Activated T-cell treated with anti-CD3 and anti-CD28 coated beads, Interleukin-2, amount 50 U/mL, for 24 hours (primary cell): Measurements from ENCODE around the gene PDS5B.
A peak's percentile ranks its signal among the peaks of the same experiment; 100 is the strongest.

ENCODE experiments used
- DNase-seq: peaks from one replicate; pipeline ENCODE4 v3.0.0-alpha.2; 2020
- H3K27ac Mint-ChIP-seq: 2 replicates; pipeline ENCODE4 v1.8.0; 2020; ENCODE audit warnings: mild to moderate bottlenecking, mixed read lengths
- H3K27me3 Mint-ChIP-seq: 2 replicates; pipeline ENCODE4 v1.8.0; 2020; ENCODE audit warnings: mixed read lengths
- H3K36me3 Mint-ChIP-seq: 2 replicates; pipeline ENCODE4 v1.8.0; 2020; ENCODE audit warnings: low read depth, mixed read lengths
- H3K4me1 Mint-ChIP-seq: 2 replicates; pipeline ENCODE4 v1.8.0; 2020; ENCODE audit warnings: low read depth, mixed read lengths
- H3K4me3 Mint-ChIP-seq: 2 replicates; pipeline ENCODE4 v1.8.0; 2020; ENCODE audit warnings: mild to moderate bottlenecking, moderate library complexity, mixed read lengths
- H3K9me3 Mint-ChIP-seq: 2 replicates; pipeline ENCODE4 v1.8.0; 2020; ENCODE audit warnings: mixed read lengths

The PDS5B gene

DNA sequence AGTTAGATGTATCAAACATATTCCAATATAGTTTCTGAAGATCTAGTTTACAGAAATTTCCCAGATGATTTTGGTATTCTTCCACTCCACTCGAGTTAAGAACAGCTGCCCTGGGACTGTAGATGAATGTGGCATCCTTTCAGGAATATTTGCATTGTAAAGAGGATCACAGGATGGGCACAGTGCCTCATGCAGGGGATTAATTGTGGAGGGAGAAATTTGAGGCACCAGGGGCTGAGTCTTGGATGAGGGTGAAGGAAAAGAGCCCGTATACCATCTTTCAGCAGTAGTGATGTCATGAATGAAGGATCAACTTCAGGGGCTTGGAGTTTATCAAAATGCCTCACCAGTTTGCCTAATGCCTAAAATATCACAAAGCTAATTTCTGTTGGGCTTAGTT is 4.0 kb upstream of the PDS5B start:
- H3K27ac Mint-ChIP-seq, result no peak overlapping the region
- H3K4me1 Mint-ChIP-seq, result peaks cover 11% of the 10 kb centered on the region
- H3K4me3 Mint-ChIP-seq, result no peak overlapping the region
- no peak for DNase-seq
- H3K36me3 Mint-ChIP-seq, result peaks cover 2% of the 10 kb centered on the region
- peaks cover 5% of the 10 kb centered on the region for H3K27me3 Mint-ChIP-seq
- peaks cover 4% of the 10 kb centered on the region for H3K9me3 Mint-ChIP-seq

DNA sequence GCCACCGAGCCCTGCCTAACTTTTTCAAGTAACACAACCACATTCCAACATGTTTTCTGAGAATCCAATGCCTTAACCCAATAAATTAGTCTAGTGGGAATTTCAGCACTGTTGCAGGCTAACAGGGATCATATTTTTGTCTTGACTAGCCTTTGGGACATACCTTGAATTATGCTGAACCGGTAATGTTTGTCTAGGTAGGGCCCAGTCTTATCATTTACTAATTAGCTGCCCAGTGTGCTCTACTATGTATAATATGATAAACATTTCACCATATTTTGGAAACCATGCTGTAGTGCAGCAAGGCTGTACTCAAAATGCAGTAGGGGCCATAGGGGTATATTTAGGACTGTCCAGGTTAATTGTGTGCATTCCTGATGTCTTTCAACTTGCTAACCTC is 3.3 kb upstream of the PDS5B start:
- H3K4me3 Mint-ChIP-seq, result no peak overlapping the region
- DNase-seq, result no peak
- H3K27me3 Mint-ChIP-seq, result peaks cover 5% of the 10 kb centered on the region

DNA sequence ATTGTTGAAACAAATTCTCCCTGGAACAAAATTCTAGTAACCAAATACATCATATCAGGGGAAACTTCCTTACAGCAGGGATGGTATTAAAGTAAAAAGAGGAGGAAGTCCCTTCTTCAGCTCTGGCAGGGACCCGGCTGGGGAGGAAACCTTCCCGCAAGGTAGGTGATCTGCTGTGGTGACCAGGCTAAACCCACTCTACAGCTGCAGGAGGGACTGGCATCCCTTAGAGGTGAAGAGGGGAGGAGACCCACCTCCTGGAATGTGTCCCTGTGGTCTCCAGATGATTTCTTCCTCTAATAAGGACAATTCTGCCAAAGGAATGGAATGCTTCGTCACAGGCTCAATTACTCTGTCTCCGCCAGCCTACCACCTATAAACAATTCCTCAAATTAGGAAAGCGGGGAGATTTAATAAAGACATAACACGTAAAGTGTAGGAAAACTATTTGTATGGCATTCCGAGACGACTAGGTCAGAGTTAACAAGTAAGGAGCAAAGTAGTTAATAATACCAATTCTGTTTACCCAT is 637 bp upstream of the PDS5B start:
- Mint-ChIP-seq H3K4me1 (peaks cover 39% of the 10 kb centered on the region), H3K27ac (peak overlapping the region; percentile 84), H3K9me3 (no peaks in the 10 kb centered on the region)

More for the DNA sequence above, 3.3 kb upstream of the PDS5B start:
- peaks cover 7% of the 10 kb centered on the region for H3K36me3 Mint-ChIP-seq
- H3K4me1 Mint-ChIP-seq, result peaks cover 15% of the 10 kb centered on the region
- H3K27ac Mint-ChIP-seq, result no peak overlapping the region
- H3K9me3 Mint-ChIP-seq, result no peaks in the 10 kb centered on the region

DNA sequence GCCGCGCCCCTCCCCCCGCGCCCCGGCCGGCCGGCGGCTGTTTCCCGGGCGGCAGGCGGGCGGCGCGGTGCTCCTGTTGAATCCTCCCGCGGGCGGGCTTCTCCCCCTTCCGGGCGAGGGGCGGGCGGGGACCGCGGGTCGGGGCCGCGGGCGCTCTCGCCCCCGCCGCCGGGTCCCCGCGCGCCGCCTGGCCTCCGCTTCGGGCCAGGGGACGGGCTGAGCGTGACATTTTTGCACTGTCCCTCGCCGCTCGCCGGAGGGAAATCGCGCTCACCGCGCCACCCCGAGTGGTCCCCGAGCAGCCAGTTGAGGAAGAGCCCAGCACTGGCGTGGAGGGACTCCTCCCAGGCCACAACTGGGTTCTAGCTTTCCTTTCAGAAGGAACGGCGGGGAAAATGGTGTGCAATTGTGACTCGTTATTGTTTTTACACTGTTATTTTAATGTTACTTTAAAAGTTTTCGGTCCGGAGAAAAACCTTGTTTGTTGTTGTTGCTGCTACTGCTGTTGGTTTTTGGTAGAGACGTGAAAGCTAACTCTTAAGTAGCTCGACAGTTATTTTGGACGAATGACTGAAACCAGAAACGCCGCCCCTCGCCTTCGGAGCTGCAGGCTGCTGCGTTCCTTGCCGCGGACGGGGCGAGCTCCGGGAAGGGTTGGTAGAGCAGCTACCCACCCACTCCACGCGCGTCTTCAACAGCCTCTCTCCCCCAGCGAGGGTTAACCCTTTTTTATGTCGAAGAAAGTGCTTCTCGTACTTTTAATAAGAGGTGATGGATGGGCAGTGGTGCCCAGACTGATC is 959 bp downstream of the PDS5B start:
- Mint-ChIP-seq H3K27ac (peak overlapping the region; percentile 95), H3K9me3 (no peaks in the 10 kb centered on the region), H3K4me1 (peaks cover 47% of the 10 kb centered on the region), H3K4me3 (peak overlapping the region; percentile 94), H3K27me3 (peaks cover 5% of the 10 kb centered on the region), H3K36me3 (peaks cover 7% of the 10 kb centered on the region)
- DNase-seq, result peak; percentile 69

More for the DNA sequence above, 637 bp upstream of the PDS5B start:
- DNase-seq, result peak; percentile 34
- peak overlapping the region; percentile 82 for H3K4me3 Mint-ChIP-seq
- H3K36me3 Mint-ChIP-seq, result peaks cover 7% of the 10 kb centered on the region
- peaks cover 5% of the 10 kb centered on the region for H3K27me3 Mint-ChIP-seq

DNA sequence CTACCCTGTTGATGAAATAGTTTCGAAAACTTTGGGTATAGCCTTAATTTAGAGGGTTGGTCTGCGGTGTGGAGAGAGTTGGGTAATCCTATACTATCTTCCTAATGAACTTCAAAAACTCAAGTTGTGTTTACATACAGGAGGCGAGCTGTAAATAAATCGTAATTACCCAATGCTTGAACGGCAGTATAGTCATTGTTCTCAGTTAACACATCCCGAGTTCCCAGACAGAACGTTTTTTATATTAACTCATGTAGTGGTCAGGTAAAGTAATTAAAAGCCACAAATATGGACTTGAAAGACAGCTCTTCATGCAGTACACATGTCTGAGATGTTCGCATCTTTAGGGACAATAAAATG is 1.5 kb downstream of the PDS5B start:
- Mint-ChIP-seq H3K27ac (peak overlapping the region; percentile 95), H3K27me3 (peaks cover 5% of the 10 kb centered on the region), H3K4me3 (peak overlapping the region; percentile 94), H3K4me1 (peaks cover 52% of the 10 kb centered on the region), H3K9me3 (no peaks in the 10 kb centered on the region), H3K36me3 (peaks cover 11% of the 10 kb centered on the region)
- DNase-seq, result no peak

DNA sequence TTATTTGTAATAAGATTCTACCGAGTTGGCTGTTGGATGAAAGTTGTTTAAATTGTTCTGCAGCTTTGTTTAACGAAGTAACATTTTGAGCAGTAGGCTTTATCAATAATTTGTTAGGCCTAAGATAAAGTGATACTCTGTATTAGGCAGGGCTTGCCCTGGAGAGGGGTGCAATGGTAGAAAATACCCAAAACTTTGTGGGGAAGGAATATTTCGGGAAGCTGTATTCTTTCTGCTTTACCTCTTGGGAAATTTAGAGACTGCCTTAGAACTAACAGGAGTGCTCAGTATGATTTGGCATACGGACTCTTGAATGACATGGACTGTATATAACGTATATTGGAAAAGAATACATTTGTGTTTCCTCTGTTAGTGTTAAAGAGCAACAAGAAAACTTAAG is 2.5 kb downstream of the PDS5B start:
- peaks cover 60% of the 10 kb centered on the region for H3K4me1 Mint-ChIP-seq
- no peak for DNase-seq
- peaks cover 11% of the 10 kb centered on the region for H3K36me3 Mint-ChIP-seq
- no peaks in the 10 kb centered on the region for H3K9me3 Mint-ChIP-seq
- H3K27ac Mint-ChIP-seq, result no peak overlapping the region
- H3K27me3 Mint-ChIP-seq, result peaks cover 5% of the 10 kb centered on the region
- H3K4me3 Mint-ChIP-seq, result peak overlapping the region; percentile 94

DNA sequence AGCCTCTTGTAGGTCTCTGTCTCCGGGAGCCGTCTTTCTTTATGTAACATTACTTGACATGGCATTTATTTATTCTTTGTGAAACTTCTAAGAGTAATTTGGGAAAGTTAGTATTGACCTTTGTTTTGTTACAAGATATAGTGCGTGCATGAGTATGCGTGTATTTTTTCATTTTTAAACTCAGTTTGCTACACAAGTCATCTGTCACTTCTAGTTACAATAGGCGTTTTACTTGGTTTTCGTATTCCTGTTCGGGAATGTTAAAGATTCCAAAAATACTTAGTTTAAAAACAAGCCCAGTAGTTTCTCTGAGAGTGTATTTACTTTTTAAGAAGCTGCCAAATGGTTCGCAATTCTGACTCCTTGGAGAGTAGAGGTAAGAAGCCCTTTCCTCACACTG is 3.2 kb downstream of the PDS5B start:
- Mint-ChIP-seq H3K27ac (no peak overlapping the region), H3K4me3 (peak overlapping the region; percentile 94), H3K27me3 (peaks cover 1% of the 10 kb centered on the region), H3K4me1 (peaks cover 67% of the 10 kb centered on the region), H3K36me3 (peaks cover 11% of the 10 kb centered on the region), H3K9me3 (no peaks in the 10 kb centered on the region)
- DNase-seq, result no peak

DNA sequence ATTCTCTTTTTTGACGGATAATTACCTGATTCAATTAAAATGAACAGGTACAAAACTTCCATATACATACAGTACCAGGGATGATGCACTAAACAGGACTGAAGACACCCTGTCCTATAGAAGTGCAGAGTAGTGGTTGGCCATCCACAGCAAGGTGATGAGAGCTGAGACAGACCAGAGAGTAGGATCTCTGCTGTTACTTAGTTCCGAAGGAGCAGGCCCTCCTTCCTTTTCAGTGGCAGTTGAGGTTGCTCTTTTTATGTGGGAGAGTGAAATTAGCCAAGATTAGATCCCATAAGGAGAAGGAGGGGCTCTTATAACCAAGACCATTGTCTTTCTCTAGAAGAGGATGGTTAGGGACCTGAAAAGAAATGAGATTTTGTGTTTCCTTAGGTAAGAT is 4.0 kb downstream of the PDS5B start:
- peaks cover 70% of the 10 kb centered on the region for H3K4me1 Mint-ChIP-seq
- H3K36me3 Mint-ChIP-seq, result peaks cover 11% of the 10 kb centered on the region
- DNase-seq, result no peak
- H3K9me3 Mint-ChIP-seq, result no peaks in the 10 kb centered on the region
- H3K27ac Mint-ChIP-seq, result peak overlapping the region; percentile 29
- no peak overlapping the region for H3K4me3 Mint-ChIP-seq
- H3K27me3 Mint-ChIP-seq, result no peaks in the 10 kb centered on the region

DNA sequence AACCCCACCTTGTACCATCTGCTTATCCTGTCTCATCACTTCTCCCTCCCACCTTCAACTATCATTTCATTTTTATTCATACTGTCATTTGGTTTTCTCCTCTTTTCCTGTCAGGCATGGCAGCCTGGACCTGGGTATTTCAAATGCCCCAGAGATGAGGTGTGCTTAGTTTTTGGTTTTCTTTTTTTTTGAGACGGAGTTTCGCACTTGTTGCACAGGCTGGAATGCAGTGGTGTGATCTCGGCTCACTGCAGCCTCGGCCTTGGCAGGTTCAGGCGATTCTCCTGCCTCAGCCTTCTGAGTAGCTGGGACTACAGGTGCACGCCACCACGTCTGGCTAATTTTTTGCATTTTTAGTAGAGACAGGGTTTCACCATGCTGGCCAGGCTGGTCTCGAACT is 5.8 kb downstream of the PDS5B start:
- Mint-ChIP-seq H3K27me3 (no peaks in the 10 kb centered on the region), H3K4me3 (no peak overlapping the region), H3K9me3 (no peaks in the 10 kb centered on the region), H3K36me3 (peaks cover 20% of the 10 kb centered on the region), H3K27ac (no peak overlapping the region), H3K4me1 (peaks cover 75% of the 10 kb centered on the region)
- DNase-seq, result no peak

DNA sequence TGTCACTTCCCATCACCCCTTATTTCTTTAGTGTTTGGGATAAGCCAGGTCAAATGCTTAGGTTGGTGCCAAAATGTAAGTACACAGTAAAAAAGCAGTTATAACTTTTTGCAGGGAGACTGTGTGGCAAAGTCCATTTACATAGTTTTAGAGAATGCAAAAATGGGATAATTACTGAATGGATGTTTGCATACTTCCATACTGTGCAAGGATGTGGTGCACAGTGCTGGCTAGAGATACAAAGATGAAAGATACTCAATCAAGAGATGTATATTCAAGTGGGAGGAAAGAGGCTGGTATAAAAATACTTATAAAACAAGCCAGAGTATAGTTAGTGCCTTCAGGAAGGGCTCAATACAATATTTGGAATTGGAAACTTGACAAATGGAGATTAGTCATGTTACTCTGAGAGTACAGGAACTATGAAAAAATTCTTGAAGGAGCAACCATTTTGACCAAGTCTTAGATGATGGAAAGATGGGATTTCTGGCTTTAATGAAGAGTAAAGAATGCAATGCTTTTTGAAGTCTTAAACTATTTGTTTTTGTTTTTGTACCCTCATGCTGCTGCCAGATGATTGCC is 8.0 kb downstream of the PDS5B start:
- Mint-ChIP-seq H3K9me3 (no peaks in the 10 kb centered on the region), H3K27ac (no peak overlapping the region), H3K4me3 (no peak overlapping the region), H3K4me1 (peaks cover 59% of the 10 kb centered on the region), H3K36me3 (peaks cover 17% of the 10 kb centered on the region), H3K27me3 (no peaks in the 10 kb centered on the region)
- DNase-seq, result no peak

DNA sequence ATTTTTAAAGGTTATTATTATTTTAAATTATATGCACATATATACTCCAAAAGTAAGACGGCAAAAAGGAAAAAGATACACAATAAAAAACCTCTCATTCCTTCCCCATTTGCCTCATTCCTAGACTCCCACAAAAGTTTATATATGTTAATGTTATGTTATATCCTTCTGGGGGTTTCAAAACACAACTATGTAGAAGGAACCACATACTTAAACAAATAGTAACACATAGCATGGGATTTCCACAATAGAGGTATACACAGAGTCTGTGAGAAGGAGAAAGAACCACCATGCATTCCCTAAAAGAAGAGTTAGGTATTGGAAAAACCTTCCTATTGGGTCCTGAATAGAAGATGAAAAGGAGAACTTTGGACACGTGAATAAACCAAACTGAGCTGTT is 9.1 kb downstream of the PDS5B start:
- peaks cover 56% of the 10 kb centered on the region for H3K4me1 Mint-ChIP-seq
- no peak for DNase-seq
- peaks cover 23% of the 10 kb centered on the region for H3K36me3 Mint-ChIP-seq
- no peak overlapping the region for H3K27ac Mint-ChIP-seq
- H3K9me3 Mint-ChIP-seq, result no peaks in the 10 kb centered on the region
- no peaks in the 10 kb centered on the region for H3K27me3 Mint-ChIP-seq
- H3K4me3 Mint-ChIP-seq, result no peak overlapping the region

DNA sequence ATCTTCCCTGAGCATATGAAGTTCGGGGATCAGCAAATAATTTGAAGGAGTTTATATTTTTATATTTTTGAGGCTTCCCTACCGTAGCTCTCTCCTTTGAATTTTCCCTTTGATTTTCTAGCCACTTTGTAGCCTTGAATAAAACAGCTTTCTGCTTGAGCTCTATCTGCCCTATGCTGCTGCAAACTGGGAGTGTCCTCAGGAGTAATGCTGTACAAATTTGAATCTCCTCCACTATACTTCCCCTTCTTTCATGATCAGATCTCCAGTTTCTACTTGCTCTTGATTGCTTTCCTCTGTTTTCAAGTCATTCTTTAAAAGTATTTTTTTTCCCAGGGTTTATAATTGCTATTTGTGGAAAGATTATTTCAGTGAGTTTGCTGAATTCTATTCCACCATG is 14.6 kb downstream of the PDS5B start:
- no peak for DNase-seq
- Mint-ChIP-seq H3K27ac (no peak overlapping the region), H3K27me3 (no peaks in the 10 kb centered on the region), H3K36me3 (peaks cover 56% of the 10 kb centered on the region), H3K4me1 (peaks cover 49% of the 10 kb centered on the region), H3K4me3 (no peak overlapping the region), H3K9me3 (peaks cover 15% of the 10 kb centered on the region)

DNA sequence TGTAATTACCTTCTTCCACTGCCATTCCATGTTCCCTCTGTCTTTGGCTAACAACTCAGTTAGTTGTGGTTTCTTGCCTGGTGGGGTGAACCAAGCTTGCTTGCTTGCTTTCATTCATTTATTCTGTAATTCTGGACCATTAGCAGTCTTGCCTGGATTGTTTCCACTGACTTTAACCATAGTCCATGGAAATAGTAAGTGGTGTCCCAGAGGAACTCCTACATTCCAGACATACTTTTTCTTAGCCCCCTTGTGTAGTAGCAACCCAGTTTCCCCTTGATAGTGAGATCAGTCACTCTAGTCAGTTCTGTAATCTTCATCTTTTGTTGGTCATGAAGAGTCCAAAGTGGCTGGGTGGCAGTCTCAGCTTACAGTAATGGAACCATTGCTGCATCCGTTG is 23.2 kb downstream of the PDS5B start:
- H3K4me3 Mint-ChIP-seq, result no peak overlapping the region
- peaks cover 37% of the 10 kb centered on the region for H3K9me3 Mint-ChIP-seq
- H3K36me3 Mint-ChIP-seq, result peaks cover 62% of the 10 kb centered on the region
- H3K27me3 Mint-ChIP-seq, result no peaks in the 10 kb centered on the region
- no peak overlapping the region for H3K27ac Mint-ChIP-seq
- no peak for DNase-seq
- H3K4me1 Mint-ChIP-seq, result peaks cover 59% of the 10 kb centered on the region

DNA sequence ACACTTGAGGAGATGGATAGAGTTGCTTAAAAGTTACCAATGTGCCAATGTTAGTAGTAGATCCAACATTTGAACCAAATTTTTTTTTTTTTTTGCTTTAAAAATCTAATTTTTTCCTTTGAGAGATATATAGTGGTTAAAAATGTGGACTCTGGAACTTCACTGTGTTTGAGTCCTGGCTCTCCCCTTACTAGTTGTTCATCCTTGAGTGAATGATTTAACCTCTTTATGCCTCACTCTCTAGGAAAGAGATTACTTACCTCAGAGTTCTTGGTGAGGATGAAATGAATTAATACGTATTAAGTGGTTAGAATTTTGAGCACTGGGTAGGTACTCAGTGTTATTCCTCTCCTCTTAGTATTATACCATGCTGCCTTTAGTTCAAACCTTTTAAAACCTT is 24.3 kb downstream of the PDS5B start:
- H3K4me3 Mint-ChIP-seq, result no peak overlapping the region
- no peaks in the 10 kb centered on the region for H3K27me3 Mint-ChIP-seq
- peaks cover 34% of the 10 kb centered on the region for H3K9me3 Mint-ChIP-seq
- peaks cover 57% of the 10 kb centered on the region for H3K4me1 Mint-ChIP-seq
- DNase-seq, result no peak
- H3K27ac Mint-ChIP-seq, result no peak overlapping the region
- peaks cover 63% of the 10 kb centered on the region for H3K36me3 Mint-ChIP-seq

DNA sequence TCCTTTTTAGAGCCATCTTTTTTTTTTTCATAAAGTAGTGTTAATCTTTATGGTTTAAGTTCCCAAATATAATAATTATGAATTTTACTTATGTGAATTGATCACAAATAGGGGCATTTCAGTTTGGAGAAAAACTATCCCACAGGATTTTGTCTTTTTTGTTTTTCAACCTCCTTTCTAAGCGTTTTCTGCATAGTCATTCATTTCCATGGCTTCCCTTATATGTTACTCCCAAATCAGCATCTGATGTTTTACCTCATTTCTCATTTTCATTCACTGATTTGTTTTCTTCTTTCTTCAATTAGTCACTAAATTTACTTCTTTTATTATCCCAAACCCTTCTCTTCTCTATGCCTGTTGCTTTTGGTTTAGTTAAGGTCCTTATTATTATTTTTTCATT is 24.7 kb downstream of the PDS5B start:
- peaks cover 60% of the 10 kb centered on the region for H3K36me3 Mint-ChIP-seq
- H3K9me3 Mint-ChIP-seq, result peaks cover 31% of the 10 kb centered on the region
- H3K27me3 Mint-ChIP-seq, result no peaks in the 10 kb centered on the region
- peaks cover 54% of the 10 kb centered on the region for H3K4me1 Mint-ChIP-seq
- no peak for DNase-seq
- H3K4me3 Mint-ChIP-seq, result no peak overlapping the region
- H3K27ac Mint-ChIP-seq, result no peak overlapping the region
